HepG2 (cell line): ENCODE data around the gene ETV1. TPM values are rescaled to one million over a fixed set of nuclear protein-coding genes. Genes with fewer than 3 reads are reported as not detected.

Source experiments
- AFF4 ChIP-seq: sonication (generic); formaldehyde crosslinking; IDR thresholded peaks from 2 replicates; pipeline ENCODE4 v1.4.0; 2020; ENCODE audit warnings: missing genetic modification reagents
- RFX1 ChIP-seq: fragments of 450-650 bp; IDR thresholded peaks from 2 replicates; pipeline ENCODE4 v1.6.1; 2017
- SIN3A ChIP-seq: IDR thresholded peaks from 2 replicates; pipeline ENCODE4 v1.6.1; 2011; ENCODE audit warnings: low read depth, mild to moderate bottlenecking, control low read depth, low read length, borderline replicate concordance
- SKI ChIP-seq: fragments of 450-650 bp; IDR thresholded peaks from one replicate; pipeline ENCODE4 v1.6.1; 2018; ENCODE audit warnings: mild to moderate bottlenecking; ENCODE audit not compliant: partially characterized antibody
- TRAFD1 ChIP-seq: sonication (generic); formaldehyde crosslinking; IDR thresholded peaks from 2 replicates; pipeline ENCODE4 v1.5.1; 2020; ENCODE audit warnings: missing genetic modification reagents, mild to moderate bottlenecking, borderline replicate concordance
- TSC22D2 ChIP-seq: sonication (generic); formaldehyde crosslinking; IDR thresholded peaks from 2 replicates; pipeline ENCODE4 v1.5.1; 2020; ENCODE audit warnings: missing genetic modification reagents, mild to moderate bottlenecking, borderline replicate concordance
- ZNF136 ChIP-seq: sonication (generic); formaldehyde crosslinking; IDR thresholded peaks from 2 replicates; pipeline ENCODE4 v1.8.1; 2022; ENCODE audit warnings: low read depth, mild to moderate bottlenecking, moderate library complexity, missing genetic modification reagents
- polyA plus RNA-seq, 8 experiments: library from polyadenylated mRNA; depleted of rRNA in 3 of 8; stranded (reverse) in 7 of 8; unstranded in 1 of 8; fragments of >200 nt; fragmentation: Illumina TruSeq in 4 of 8; extraction: Trizol in 4 of 8; gene quantifications; 2 replicates each; pipeline versions ENCODE4 v1.2.1 to v1.2.3, GENCODE V29; 2011 to 2016; ENCODE audit warnings: low read depth in 4 of 8, missing spikeins in 1 of 8, mixed read lengths in 1 of 8; ENCODE audit not compliant: insufficient read depth in 1 of 8
- total RNA-seq, 5 experiments: library from RNA; depleted of rRNA; stranded (reverse); fragments of >200 nt; fragmentation: Illumina TruSeq; extraction: Trizol; gene quantifications; 2 replicates each; pipeline ENCODE4 v1.2.3, GENCODE V29; 2016; ENCODE audit warnings: low read depth in 1 of 5
- TF ChIP-seq, protein P1 (sequence below): sonication (generic); formaldehyde crosslinking; IDR thresholded peaks from 2 replicates; pipeline ENCODE4 v1.4.0; 2020; ENCODE audit warnings: mild to moderate bottlenecking, missing genetic modification reagents
- TF ChIP-seq, protein P2 (sequence below): sonication (generic); formaldehyde crosslinking; IDR thresholded peaks from 2 replicates; pipeline ENCODE4 v1.4.0; 2020; ENCODE audit warnings: mild to moderate bottlenecking, missing genetic modification reagents
- TF ChIP-seq, protein P3 (sequence below): sonication (generic); formaldehyde crosslinking; IDR thresholded peaks from 2 replicates; pipeline ENCODE4 v1.8.0; 2022; ENCODE audit warnings: missing genetic modification reagents, low read depth, mild to moderate bottlenecking, borderline replicate concordance
- TF ChIP-seq, protein P4 (sequence below): sonication (generic); formaldehyde crosslinking; IDR thresholded peaks from 2 replicates; pipeline ENCODE4 v1.4.0; 2020; ENCODE audit warnings: low read depth, mild to moderate bottlenecking, missing genetic modification reagents

ETV1 gene
- total and polyA plus RNA-seq, 2 of the 13 experiments (the other 11 are each of a cell fraction or from before 2014, with no cell fraction given), result 0.04 to 0.24 TPM

DNA sequence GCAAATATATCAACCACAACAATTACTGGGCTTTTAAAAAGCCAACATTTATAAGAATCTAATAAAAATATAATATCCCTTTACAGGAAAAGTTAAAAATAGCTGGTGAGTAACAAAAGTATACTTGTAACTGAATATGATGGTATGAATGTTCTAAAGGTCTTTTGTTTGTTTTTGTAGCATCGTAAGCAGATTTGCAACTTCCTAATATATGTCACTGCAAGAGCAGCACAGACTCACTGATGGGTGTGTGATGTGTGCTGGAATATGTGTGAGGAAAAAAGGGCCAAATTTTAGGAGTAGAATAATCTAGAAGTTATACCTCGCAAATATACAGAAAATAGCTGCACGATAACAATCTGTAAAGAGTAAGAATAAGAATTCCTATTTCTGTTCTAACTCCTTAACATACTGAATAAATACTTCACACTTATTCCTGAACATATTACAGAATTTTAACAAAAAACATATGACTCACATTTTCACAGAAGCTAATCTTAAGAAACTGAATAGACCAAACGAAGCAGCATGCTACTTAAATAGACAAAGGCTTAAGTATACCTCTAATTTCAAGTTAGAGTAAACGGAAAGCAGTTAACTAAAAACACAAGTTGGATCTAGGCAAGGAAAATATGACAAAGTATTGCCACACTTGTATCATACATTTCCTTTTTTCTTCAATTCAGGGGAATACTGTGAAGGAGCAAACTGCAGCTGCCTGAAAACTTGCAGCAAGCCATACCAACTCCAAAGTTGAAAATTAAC, 9.6 kb downstream of the ETV1 start (continued):
- TF ChIP-seq, protein P1, sequence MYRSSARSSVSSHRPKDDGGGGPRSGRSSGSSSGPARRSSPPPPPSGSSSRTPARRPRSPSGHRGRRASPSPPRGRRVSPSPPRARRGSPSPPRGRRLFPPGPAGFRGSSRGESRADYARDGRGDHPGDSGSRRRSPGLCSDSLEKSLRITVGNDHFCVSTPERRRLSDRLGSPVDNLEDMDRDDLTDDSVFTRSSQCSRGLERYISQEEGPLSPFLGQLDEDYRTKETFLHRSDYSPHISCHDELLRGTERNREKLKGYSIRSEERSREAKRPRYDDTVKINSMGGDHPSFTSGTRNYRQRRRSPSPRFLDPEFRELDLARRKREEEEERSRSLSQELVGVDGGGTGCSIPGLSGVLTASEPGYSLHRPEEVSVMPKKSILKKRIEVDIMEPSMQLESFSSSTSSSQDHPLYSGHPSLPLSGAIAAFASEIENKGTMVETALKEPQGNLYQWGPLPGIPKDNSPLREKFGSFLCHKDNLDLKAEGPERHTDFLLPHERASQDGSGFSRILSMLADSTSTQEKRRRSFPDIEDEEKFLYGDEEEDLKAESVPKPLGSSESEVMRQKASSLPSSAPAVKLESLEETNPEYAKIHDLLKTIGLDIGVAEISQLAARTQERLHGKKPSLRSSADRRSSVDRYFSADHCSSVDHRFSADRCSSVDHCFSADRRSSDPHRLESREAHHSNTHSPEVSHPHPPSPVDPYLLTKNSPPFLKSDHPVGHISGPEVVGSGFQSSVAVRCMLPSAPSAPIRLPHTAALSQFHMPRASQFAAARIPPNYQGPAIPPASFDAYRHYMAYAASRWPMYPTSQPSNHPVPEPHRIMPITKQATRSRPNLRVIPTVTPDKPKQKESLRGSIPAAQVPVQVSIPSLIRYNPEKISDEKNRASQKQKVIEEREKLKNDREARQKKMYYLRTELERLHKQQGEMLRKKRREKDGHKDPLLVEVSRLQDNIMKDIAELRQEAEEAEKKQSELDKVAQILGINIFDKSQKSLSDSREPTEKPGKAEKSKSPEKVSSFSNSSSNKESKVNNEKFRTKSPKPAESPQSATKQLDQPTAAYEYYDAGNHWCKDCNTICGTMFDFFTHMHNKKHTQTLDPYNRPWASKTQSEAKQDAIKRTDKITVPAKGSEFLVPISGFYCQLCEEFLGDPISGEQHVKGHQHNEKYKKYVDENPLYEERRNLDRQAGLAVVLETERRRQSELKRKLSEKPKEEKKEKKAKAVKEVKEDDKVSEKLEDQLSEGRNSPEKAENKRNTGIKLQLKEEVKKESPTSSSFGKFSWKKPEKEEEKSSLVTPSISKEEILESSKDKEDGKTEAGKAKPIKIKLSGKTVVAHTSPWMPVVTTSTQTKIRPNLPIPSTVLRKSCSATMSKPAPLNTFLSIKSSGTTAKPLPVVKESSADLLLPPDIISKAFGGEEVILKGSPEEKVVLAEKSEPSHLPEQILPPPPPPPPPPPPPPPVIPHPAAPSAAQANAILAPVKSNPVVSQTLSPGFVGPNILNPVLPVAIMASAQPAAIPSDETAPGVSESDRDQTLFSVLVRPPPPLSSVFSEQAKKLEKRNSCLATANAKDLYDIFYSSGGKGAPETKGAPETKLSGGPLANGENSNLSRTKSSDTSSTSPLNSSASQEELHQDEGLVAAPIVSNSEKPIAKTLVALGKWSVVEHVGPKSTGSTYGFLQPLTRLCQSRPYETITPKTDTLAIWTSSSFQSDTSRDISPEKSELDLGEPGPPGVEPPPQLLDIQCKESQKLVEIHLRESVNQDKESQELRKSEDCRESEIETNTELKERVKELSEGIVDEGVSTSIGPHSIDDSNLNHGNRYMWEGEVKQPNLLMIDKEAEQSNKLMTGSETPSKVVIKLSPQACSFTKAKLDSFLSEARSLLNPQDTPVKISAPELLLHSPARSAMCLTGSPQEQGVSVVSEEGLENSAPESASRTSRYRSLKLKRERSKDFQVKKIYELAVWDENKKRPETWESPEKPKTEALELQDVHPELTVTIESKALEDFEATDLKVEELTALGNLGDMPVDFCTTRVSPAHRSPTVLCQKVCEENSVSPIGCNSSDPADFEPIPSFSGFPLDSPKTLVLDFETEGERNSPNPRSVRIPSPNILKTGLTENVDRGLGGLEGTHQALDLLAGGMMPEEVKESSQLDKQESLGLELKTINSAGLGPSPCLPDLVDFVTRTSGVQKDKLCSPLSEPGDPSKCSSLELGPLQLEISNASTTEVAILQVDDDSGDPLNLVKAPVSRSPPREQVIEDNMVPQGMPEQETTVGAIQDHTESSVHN (CRISPR knock-in tag), result no peak
- no peak for TF ChIP-seq SIN3A
- no peak for TF ChIP-seq ZNF136
- TF ChIP-seq TSC22D2, result no peak
- TF ChIP-seq, protein P2, sequence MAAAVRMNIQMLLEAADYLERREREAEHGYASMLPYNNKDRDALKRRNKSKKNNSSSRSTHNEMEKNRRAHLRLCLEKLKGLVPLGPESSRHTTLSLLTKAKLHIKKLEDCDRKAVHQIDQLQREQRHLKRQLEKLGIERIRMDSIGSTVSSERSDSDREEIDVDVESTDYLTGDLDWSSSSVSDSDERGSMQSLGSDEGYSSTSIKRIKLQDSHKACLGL (CRISPR knock-in tag), result no peak
- no peak for TF ChIP-seq SKI
- no peak for TF ChIP-seq TRAFD1 (CRISPR knock-in tag)
- no peak for TF ChIP-seq RFX1
- TF ChIP-seq, protein P3, sequence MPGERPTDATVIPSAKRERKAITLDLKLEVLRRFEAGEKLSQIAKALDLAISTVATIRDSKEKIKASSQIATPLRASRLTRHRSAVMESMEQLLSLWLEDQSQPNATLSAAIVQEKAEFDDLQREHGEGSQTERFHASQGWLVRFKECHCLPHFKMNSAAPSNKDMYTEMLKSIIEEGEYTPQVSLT (CRISPR knock-in tag), result no peak
- TF ChIP-seq, protein P4, sequence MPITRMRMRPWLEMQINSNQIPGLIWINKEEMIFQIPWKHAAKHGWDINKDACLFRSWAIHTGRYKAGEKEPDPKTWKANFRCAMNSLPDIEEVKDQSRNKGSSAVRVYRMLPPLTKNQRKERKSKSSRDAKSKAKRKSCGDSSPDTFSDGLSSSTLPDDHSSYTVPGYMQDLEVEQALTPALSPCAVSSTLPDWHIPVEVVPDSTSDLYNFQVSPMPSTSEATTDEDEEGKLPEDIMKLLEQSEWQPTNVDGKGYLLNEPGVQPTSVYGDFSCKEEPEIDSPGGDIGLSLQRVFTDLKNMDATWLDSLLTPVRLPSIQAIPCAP (CRISPR knock-in tag), result no peak
- no peak for TF ChIP-seq AFF4 (CRISPR knock-in tag)
